GM18502 (cell line): Measurements from ENCODE around the gene CFAP410.

ENCODE experiments used
- ATAC-seq: cut with Tn5 transposase; IDR thresholded peaks from one replicate; pipeline ENCODE4 v1.9.1; 2021; ENCODE audit warnings: mild to moderate bottlenecking; ENCODE audit not compliant: unreplicated experiment, poor library complexity

Gene CFAP410

GRCh38 chr21:44301961-44302406 lies 37.2 kb downstream of the CFAP410 start:
- no peak for ATAC-seq

DNA sequence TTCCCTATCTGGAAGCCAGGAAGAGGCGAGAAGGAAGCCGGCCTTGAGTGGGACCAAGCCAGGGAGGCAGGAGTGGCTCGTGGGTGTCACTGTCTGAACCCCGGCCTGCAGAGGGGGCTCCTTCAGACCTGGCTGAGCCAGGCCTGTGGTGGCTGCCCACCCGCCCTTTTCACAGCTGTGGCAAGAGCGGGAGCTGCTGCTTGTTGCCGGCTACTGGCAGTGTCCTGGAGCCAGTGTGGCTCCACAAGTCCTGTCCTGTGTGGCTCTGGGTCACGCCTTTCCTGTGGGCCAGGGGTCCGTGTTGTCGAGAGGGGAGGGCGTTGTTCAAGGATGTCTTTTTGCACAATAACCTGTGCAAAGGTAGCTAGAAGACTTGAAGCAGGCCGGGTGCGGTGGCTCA lies 38.0 kb downstream of the CFAP410 start:
- ATAC-seq, result no peak

DNA sequence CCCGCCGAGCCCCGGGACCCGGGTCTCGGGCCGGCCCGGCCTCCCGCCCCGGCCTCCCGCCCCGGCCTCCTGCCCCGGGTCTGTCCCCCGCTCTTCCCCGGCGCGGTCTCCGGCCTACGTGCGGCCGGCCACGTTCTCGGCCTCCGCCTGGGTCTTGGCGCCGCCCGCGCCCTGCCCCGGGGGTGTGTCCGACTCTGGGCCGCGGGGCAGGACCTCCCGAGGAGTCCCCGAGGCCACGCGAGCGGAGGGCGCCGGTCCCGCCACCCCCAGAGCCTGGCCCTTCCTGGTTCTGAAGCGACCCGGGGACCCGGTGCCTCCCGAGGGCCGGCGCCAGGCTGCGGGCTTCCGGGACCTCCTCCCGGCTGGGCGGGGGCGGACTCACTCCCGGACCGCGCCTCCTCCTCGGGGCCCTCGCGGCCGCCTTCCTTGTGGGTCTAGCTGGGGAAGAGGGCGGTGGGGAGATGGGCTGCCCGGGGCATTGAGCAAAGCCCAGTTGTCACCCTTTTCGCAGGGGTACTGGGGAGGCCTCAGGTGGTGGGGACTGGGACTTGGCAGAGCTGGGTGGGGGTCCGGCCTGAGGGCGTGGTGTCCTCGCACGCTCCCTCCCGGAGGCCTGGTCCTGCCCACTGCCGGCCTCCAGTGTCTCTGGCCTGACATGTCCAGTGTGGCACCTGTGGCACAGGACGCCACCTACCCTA lies 38.8 kb downstream of the CFAP410 start:
- peak; percentile 33 for ATAC-seq

DNA sequence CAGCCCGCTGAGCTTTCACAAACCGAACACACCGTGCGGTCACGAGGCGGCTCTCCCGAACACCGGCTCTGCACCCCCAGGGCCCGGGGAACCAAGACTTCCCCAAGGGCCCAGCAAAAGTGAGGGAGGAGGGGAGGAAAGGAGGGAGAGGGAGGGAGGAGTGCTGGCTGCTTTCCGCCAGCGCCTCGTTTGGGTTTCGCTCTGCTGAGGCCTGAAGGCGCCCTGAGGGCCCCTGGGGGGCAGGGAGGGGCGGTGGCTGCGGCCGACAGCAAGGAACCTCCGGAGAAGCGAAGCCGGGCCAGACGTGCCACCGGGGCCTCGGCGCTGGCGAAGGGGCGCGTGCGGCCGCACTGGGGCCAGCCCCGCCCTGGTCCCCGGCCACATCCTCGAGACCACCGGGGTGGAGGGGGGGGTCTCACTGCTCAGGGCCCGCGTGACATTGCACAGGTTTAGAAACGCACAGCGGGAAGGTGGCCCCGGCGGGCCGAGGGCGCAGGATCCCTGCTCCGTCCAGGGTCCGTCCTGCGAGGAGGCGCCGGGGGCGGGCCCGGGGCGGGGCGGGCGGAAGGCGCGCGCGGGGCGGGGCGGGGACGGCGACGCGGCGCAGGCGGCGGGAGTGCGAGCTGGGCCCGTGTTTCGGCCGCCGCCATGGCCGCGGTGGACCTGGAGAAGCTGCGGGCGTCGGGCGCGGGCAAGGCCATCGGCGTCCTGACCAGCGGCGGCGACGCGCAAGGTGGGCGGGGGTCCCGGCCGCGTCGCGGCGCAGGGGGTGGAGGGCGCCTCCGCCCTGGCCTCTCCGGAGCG lies 39.5 kb downstream of the CFAP410 start, which contains the start of gene PFKL:
PFKL (plus strand) TSS at position 596 of the 804 bp plus-strand sequence; CDS start at position 649, 53 bp downstream.
- ATAC-seq, result peak; percentile 63

DNA sequence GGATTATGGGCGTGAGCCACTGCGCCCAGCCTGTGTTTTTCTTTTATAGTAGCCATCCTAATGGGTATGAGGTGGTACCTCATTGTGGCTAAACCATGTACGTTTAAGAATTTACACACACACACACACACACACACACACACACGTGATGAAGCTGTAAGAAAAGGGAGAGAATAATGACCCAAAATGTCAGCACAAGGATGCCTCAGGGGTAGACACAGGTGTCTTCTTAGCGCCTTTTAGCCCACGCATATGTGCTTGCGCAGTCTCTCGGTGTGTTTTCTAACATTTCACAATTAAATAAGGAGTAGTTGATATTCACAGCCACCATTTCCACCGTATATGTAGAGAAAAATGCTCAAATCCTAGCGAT lies 40.1 kb downstream of the CFAP410 start:
- ATAC-seq, result no peak

GRCh38 chr21:44298301-44298700 lies 40.9 kb downstream of the CFAP410 start:
- no peak for ATAC-seq

GRCh38 chr21:44297525-44298290 lies 41.5 kb downstream of the CFAP410 start:
- no peak for ATAC-seq

DNA sequence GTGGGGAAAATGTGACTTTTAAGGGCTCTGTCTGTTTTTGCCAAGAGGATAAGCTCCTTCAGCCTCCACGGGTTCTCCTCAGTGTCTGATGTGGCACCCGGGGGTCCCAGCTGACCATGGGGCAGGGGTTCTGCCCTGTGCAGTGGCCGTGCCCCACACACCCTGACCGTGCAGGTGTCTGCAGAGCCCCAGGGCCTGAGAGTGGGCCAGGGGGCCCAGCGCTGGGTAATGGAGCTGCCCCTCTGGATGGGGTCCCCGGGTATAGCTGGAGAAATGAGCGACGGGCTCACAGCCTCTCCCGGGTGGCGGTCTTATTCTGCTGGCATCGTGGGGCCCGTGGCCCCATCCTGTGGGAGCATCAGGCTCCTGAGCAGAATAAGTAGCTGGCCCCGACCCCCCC lies 42.3 kb downstream of the CFAP410 start:
- ATAC-seq, result no peak

DNA sequence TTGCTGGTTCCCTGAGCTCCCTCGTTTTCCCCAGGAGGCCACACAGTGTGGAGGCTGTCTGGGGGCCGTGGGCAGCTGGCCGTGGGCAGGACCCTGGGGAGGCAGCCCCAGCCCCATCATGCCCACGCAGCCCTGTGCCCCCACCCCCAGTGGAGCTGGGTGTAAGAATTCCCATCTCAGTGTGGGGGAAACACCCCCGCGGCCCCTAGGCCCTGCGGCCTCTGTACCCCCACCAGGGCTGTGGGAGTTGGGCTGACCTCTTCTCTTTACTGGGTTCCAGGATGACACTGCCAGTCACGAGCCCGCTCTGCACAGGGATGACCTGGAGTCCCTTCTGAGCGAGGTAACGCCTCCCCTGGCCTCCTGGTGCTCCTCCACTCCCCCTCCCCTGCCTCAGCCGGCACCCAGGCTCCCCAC lies 43.1 kb downstream of the CFAP410 start:
- ATAC-seq, result no peak

- ATAC-seq, result no peak
These were observed 43.5 kb downstream of the CFAP410 start for GRCh38 chr21:44295646-44296045.

DNA sequence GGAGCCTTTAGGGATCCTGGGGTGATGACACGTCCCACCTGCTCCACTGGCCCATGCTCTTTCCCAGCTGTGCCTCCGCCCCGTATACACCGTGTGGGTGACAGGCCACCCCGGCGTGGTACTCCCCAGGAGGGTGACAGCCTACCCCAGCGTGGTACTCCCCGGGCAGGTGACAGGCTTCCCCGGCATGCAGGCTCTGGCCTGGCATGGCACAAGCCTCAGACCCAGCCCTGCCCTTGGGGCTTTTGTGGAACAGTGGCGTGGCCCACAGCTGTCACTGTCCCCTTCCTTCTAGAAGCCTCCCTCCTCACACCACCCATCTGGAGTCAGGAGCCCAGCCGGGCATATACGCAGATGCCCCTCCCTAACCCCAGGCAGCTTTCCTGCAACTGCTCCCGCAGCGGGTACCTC lies 44.0 kb downstream of the CFAP410 start:
- ATAC-seq, result no peak

- ATAC-seq, result no peak
These were observed 44.6 kb downstream of the CFAP410 start for GRCh38 chr21:44294391-44295162.

DNA sequence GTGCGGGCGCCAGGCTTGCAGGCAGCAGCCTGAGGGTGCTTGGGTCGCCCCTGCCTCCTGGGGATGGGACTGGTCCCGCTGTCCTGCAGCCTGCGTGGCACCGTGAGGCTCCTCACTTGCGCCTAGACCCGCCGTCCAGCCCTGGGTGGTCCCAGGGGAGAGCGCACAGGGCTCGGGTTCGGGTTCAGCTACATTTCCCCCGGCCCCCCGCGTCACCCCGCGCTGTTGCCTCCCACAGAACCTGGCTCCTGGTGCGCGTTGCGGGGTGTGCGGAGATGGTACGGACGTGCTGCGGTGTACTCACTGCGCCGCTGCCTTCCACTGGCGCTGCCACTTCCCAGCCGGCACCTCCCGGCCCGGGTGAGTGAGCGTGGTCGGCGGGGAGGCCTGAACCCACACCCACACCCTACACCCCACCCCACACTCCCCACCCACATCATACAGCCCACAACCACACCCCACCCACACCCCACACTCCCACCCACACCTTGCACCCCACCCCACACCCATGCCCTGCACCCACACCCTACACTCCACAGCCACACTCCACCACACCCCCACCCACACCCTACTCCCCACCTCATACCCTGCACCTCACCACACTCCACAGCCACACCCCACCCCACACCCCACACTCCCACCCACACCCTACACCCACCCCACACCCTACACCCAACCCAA lies 45.5 kb downstream of the CFAP410 start:
- ATAC-seq, result no peak

GRCh38 chr21:44292812-44293195 lies 46.4 kb downstream of the CFAP410 start:
- no peak for ATAC-seq

DNA sequence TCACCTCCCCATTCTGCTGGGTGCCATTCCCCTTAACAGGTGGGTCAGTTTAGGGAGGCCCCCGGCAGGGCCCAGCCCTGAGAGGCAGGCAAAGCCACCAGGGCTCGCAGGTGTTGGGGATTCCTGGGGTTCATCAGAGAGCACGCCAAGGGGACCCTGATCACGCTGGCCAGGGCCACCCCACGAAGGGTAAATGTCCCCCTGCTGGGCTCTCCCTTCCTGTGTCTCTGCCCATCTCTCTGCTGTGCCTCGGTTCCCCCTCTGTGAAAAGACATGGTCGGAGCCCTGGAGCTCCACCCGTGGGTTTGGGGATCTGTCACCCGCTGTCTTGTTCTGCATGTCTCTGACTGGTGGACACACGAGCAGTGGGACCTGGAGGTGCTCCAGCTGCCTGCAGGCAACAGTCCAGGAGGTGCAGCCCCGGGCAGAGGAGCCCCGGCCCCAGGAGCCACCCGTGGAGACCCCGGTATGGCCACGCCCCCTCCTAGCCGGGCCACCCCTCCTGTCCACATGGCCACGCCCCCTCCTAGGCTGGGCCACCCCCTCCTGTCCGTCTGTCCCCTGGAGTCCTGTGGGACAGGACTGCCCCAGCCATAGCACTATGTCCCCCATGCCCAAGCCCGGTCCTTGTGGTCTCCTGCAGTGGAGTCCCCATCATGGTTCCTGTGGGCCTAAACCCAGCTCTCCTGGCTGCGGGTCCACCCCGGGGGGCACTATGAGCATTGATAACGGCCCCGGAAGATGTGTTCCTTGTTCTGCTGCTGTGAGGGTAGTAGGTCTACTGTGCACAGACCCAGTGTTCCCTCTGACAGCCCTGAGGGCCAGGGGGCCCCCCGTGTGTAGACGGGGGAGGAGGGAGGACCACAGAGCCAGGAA lies 47.0 kb downstream of the CFAP410 start:
- no peak for ATAC-seq

DNA sequence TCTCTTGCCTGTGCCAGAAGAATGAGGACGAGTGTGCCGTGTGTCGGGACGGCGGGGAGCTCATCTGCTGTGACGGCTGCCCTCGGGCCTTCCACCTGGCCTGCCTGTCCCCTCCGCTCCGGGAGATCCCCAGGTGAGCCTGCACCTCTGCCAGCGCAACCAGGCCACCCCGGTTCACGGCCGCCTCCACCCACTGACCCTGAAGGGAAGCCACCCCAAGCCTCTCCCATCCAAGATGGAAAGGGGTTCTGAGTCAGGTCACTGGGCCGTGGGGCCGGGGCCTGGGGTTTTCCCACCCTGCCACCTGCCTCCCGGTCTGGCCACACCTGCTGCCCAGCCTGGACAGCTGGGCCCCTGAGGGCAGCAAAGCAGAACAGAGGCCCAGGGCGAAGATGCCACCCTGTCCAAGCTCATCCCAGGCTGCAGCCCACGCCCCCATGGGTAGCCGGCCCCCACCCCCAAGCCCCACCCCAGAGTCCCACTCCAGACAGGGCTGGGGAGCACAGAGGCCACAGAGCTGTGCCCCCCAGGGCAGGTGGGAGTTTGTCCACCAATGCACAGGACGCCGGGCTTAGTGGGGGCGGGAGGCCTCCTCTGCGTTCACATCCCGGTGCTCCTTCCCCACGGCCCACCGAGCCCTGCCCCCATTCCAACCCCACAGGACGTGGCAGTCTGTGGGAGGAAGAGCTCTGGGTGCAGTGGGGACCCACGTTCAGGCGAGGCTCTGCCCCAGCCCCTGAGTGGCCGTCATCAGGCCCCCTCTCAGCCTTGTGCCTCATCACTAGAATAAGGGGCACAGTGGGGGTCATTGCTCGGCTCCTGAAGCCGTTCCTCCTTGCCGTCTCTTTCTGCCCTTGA lies 47.9 kb downstream of the CFAP410 start:
- ATAC-seq, result no peak

DNA sequence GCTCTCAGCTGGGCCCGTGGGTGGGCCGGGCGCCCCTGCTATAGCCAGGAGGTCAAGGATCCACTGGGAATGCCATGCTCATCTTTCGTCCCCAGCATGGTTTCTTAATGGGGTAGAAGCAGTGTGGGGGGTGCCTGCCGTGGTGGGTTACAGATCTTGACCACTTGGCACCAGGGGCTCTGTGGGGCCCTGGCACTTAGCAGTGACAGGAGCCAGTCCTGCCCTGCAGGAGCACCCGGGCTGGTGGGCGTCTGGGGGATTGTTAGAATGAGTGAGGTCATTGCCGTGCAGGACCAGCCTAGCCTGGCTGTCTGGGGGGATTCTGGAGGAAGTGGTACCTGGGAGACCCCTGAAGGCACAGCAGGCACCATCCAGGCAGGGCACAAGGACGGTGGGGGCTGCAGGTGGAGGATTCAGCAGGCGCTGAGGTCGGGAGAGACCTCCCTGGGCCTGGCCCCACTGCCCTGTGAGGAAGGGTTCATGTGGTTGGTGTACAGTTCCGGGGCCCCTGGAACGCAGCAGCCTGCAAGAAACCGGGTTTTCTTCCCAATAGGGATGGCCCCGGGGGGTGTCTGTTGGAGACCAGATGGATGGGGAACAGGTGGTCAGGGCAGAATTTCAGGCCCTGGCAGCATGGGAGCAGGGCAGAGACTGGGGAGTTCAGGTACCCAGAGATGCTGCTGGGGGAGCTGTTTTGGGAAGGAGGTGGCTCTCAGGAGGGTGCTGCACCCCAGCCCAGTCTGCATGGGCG lies 48.7 kb downstream of the CFAP410 start:
- no peak for ATAC-seq
